Activated T-cell treated with anti-CD3 and anti-CD28 coated beads for 24 hours (primary cell): ENCODE data around the gene SKA3.

Experiments
- DNase-seq: peaks from one replicate; pipeline ENCODE4 v3.0.0-alpha.2; 2020; ENCODE audit warnings: low read depth

SKA3 gene

GRCh38 chr13:21111546-21111945, 64.8 kb downstream of the SKA3 start:
- no peak for DNase-seq

DNA sequence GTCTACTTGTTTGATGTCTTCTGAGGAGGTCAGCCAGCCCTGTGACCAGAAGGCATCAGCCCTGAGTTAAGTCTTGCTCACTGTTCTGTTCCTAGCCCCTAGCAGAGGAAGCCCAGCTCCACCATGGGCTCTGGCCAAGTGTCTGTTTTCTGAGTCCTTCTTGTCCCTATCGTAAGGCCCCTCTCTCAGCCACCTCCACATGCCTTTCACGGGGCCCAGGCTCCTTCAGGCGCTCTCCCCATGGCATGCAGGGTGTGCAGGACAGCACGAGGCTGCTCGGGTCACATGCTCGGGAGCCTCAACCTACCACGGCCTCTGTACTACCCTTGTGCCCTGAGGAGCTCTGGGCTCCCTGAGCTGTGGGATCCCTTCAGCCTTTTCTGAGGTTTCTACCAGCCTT, 67.2 kb downstream of the SKA3 start:
- no peak for DNase-seq

- DNase-seq: no peak
Observed at GRCh38 chr13:21106089-21106488, 70.3 kb downstream of the SKA3 start.

DNA sequence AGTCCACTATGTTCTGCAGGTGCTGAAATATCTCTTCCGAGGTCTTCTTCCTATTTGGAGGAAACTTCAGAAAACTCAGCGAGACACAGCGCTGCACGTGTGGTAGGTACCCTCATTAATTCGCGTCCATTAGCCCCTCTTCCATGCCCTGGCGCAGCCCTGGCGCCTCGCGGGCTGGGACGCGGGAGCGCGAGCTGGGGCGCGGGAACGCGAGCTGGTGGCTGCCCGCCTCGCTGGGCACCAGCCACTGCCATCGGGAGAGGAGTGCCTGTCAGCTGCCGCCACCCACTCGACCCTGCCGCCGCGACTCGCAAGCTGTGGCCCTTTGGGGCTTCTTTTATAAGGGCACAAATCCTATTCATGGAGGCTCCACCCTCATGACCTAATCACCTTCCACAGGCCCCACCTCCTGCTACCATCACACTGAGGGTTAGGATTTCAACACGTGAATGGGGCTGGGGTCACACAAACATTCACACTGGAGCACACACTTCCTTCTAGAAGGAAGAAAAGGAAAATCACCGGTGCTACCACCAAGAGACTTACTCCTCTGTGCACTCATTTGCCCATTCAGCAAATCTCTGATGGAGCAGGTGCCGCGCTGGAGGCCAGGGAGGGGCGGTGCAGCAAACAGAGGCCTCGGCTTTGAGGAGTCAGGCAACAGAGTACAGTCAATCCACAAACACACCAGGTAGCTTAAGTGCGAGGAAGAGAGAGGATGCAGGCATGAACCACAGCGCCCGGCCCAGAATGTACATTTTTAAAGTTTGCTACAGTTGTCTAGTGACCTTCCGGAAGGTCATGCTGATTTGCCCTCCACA, 71.9 kb downstream of the SKA3 start:
- DNase-seq: no peak
